CD4-positive, alpha-beta T cell treated with Interleukin-4 for 4 hours (primary cell): Measurements from ENCODE around the gene RC3H2.
"Not testable (repeated sequence)": the region's sequence is repeated elsewhere in the genome, so short reads cannot be mapped to it uniquely, and the experiment has no call there.

ENCODE experiments used
- DNase-seq: peaks from one replicate; pipeline ENCODE4 v3.0.0-alpha.2; 2020

RC3H2 gene

DNA sequence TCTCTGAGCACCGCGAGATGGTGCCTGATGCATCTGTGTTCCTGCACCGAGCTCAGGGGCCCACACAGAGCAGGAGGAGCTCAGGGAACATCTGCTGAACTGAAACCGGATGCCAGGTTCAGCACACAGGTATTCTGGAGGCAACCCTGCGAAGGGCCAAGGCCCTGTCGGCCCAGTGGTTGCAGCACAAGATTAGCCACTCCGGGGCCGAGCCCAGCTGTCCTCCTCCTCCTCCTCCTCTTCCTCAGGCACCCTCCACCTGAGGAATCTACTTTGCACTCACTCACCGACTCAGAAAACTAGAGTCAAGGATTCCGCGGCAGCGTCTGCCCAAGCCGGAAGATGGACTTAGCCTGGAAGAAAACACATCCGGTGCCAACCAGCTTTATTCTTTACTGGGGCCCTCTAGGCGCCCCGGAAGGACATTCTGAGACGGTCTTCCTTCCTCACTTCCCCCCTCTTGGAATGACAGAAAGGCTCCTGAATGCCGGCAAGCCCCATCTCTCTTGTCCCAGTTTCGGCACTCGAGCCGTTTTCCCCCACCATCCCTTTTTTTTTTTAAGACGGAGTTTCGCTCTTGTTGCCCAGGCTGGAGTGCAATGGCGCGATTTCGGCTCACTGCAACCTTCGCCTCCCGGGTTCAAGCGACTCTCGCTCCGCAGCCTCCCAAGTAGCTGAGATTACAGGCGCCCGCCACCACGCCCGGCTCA is 8.0 kb upstream of the RC3H2 start, which contains the start of gene ZBTB6:
Gene ZBTB6, minus strand, starts transcription at position 360 of the 710 bp plus-strand sequence. CDS start 1,251 bp downstream, outside the sequence.
- peak; percentile 76 for DNase-seq

DNA sequence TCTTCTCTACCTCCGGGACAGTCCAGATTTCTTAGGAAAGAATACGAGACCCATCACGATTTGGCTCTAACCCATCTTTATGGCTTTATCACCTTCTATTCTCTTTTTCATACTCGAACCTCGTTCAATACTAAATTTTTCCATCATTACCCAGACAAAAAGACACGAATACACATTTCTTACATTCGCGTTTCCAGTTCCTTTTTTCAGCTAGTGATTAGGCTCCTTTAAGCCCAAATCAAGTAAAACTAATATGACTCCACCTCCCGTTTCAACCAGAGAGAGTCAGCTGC is 7.5 kb upstream of the RC3H2 start:
- no peak for DNase-seq

DNA sequence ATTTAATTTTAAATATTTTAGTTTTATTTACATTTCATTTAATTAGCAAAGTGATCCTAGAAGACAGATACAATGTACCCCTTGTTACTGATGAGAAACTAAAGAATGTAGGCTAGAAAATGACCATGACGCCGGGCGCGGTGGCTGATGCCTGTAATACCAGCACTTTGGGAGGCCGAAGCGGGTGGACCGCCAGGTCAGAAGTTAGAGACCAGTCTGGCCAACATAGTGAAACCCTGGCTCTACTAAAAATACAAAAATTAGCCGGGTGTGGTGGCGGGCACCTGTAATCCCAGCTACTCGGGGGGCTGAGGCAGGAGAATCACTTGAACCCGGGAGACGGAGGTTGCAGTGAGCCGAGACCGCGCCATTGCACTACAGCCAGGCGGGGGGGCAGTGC is 963 bp upstream of the RC3H2 start:
- DNase-seq, result not testable (repeated sequence)

DNA sequence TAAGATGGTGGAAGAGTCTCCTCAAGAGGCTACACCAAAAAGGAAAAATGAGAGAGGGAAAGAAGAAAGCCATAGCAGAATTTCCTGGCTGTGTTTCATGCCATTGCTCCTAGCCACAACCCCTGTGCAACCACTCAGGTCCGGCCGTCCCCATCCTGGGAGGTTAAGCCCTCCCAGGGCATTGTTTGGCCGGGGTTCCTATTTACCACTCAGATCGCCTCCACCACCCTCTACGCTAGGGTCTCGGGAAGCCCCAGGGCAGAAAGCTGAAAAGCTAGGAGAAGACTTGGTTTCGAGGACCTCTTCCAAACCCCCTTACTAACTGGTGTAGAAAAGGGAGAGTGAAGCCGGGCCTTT is 715 bp downstream of the RC3H2 start:
- DNase-seq, result peak; percentile 9

DNA sequence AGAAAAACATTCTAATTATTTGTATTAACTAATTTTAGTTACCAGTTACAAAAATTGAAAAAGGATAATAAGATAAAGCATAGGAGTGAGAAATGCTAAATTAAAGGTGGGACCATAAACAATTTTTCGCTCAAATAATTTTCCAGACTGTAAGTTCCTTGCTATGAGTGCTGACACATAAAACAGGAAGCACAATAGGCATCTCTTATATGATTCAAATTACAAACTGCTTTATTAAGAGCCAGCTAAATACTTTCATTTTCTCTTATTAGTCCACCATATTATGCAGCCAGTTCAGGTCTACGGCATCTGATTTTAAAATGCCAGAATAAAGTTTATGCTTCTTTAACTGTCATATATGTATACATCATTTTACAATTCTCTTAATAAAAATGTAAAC is 4.4 kb downstream of the RC3H2 start:
- peak; percentile 39 for DNase-seq

DNA sequence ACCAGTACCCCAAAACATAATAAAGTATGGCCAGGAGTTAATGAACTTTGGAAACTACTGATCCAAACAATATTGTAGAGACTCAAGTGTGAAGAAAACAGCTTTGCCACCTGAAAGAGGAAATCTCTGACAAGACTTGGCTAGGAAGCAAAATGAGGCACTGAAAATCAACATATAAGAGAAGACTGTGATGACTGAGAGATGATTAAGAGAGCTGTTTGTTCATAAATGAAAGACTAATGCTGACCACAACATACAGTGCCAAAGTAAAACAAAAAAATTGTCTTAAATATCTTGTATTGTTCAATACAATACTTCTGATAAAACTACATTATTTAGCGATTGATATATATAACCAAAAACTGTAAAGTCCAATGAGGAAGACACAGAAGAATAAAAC is 7.2 kb downstream of the RC3H2 start:
- no peak for DNase-seq

DNA sequence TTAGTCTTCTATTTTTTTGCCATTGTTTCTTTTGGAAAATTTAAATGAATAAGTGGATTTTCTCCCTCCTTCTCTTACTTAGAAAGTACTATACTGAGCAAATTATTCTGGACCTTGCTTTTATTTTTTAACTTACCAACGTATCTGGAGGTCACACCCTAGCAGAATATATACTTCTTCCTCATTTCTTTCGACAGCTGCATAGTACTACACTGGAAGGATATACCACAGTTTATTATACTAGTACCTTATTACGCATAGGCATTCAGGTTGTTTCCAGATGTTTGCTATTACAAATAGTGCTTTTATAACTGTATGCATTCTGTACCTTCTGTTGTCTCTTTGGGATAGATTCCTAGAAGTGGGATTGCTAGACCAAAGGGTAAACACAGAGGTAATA is 16.7 kb downstream of the RC3H2 start:
- DNase-seq, result no peak

DNA sequence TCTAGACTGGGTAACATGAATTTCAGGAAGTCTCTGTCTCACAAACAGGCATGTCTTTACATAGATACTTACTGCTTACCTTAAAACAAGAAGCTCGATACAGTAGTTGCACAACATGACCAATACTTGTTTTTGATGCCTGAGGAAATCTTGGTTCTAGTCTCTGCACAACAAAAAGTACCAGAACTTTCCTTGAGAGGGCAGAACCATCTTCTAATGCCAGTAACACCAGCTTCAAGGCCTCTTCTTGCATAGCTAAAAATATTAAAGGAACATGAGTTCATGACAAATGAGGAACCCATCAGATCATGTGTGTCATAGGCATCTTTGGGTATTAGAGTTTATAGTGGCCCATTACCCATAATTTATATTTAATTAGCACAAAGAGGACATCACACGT is 22.0 kb downstream of the RC3H2 start:
- DNase-seq, result no peak

DNA sequence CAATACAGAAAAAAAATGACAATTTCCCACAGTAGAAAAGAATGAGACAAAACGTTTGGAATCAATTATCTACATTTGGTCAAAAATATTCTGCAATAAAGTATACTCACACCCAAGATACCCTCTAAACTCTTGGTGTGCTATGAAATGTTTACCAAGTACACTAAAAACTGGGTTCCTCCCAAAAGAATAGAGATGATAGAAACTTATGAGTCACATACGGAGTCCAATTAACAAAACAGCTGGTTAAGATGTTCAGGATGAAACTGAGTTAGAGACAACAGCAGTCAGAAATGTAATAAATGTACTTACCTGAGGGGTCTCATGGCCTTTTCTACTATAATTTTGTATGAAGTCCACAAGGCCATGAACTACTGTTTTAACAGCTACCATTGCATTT is 25.7 kb downstream of the RC3H2 start:
- no peak for DNase-seq

DNA sequence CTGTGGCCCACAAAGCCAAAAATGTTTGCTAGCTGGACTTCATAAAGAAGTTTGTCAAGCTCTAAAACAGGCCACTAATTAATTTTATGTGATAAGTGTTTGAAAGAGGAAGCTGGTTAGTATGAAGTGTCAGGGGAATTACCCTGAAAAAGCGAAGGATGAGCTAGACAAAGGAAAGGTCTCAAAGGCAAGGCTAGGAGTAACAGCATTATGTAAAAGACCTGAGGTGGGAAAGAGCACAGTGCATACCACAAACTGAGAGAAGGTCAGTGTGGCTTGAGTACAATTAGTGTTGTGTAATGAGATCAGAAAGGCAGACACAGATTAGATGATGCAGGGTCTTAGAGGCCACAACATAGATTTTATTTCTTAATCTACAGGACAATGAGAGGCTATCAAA is 29.6 kb downstream of the RC3H2 start:
- no peak for DNase-seq

DNA sequence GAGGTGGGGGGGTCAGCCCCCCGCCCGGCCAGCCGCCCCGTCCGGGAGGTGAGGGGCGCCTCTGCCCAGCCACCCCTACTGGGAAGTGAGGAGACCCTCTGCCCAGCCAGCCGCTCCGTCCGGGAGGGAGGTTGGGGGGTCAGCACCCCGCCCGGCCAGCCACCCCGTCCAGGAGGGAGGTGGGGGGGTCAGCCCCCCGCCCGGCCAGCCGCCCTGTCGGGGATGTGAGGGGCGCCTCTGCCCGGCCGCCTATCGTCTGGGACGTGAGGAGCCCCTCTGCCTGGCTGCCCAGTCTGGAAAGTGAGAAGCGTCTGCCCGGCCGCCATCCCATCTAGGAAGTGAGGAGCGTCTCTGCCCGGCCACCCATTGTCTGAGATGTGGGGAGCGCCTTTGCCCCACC is 37.9 kb downstream of the RC3H2 start:
- not testable (repeated sequence) for DNase-seq

DNA sequence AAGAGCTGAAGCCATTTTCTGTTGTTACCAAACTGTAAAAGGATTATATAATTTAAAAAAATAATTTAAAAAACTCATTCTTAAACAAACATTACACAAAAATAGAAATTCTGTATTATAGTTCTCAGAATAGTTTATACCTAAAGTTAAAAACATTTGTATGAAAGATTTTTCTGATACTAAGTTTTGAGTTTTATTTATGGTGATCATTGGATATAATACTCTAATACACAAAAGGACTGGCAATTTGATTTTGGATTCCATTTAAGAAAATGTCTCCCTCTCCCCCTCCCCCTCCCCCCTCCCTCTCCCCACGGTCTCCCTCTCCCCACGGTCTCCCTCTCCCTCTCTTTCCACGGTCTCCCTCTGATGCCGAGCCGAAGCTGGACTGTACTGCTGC is 39.1 kb downstream of the RC3H2 start:
- no peak for DNase-seq

DNA sequence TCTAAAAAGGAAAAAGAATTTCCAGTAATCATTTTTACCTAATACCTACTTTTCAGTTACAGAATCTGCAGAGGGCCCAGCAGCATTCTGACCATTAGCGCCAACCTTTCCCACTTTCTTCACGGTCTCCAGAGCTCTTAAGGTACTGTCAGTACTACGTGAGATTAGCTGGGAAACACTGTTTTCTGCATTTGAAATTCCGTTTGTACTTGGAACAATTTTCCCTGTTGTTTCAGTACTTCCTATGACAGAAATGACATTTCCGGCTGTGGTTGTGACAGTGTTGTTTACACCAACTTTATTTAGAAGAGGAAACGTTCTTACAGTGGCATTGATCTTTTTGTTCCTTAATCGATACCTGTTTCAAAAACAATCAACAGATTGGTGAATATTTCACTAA is 39.9 kb downstream of the RC3H2 start:
- no peak for DNase-seq

DNA sequence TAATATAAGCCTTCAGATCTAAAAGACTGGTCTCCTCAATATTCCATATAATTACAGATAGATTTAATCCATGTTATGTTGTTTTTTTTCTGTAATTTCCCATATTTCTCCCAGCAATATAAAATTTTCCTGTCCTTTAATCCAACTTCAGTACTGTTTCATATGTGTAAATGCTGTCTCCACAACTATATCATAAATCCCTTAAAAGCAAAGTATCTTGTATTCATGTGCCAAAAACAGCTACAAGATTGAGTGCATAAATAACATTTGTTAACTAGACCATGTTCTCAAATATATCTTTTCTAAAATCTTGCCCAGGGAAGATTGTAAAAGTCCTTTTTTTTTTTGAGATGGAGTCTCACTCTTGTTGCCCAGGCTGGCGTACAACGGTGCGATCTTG is 41.8 kb downstream of the RC3H2 start:
- DNase-seq, result no peak

DNA sequence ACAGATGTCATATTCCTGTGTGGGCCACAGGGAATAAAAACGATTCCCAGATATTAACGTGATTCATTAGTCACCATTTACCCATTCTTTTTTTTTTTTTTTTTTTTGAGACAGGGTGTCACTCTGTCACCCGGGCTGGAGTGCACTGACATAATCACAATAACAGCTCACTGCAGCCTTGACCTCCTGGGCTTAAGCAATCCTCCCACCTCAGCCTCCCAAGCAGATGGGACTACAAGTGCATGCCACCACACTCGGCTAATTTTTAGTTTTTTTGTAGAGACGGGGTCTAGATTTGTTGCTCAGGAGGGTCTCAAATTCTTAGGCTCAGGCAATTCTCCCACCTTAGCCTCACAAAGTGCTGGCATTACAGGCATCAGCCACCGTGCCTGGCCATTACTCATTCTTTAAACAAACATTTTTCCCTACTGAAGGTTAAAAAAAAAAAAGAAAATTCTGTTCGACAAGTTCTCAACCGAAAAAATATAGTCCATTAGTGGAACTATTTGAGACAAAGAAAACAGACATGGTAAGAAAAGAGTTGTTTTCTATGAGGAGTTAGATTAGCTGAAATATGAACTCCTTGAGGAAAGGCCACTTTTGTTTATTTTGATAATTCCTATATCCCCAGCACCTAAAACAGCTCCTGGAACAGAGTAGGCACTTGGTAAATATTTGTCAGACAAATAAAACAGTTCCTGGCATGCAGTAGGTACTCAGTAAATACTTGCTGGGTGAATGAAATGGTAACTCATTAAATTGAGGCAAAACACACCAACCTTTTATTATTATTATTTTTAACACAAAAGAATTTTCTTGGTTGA is 44.6 kb downstream of the RC3H2 start:
- no peak for DNase-seq

DNA sequence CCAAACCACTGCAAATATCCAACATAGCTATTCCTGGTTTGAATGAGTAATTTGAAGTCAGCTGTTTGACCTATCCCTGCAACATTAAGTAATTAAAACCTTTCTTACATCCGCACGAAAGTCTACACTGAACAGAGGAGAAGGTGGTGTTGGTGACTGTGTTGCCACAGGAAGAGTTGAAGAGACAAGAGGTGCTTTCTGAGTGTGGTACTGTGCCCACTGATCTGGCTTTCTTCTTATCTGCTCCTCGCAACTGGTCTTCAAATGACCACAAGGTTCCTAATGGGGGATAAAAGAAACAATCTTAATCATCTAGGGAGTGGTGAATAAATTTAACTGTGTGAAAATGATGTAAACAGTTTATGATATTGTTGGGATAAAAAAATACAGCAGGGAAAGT is 47.3 kb downstream of the RC3H2 start:
- no peak for DNase-seq

DNA sequence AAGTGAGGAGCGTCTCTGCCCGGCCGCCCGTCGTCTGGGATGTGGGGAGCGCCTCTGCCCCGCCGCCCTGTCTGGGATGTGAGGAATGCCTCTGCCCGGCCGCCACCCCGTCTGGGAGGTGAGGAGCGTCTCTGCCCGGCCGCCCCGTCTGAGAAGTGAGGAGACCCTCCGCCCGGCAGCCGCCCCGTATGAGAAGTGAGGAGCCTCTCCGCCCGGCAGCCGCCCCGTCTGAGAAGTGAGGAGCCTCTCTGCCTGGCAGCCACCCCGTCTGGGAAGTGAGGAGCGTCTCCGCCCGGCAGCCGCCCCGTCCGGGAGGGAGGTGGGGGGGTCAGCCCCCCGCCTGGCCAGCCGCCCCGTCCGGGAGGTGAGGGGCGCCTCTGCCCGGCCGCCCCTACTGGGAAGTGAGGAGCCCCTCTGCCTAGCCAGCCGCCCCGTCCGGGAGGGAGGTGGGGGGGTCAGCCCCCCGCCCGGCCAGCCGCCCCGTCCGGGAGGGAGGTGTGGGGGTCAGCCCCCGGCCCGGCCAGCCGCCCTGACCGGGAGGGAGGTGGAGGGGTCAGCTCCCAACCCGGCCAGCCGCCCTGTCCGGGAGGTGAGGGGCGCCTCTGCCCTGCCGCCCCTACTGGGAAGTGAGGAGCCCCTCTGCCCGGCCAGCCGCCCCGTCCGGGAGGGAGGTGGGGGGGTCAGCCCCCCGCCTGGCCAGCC is 52.9 kb downstream of the RC3H2 start:
- not testable (repeated sequence) for DNase-seq

DNA sequence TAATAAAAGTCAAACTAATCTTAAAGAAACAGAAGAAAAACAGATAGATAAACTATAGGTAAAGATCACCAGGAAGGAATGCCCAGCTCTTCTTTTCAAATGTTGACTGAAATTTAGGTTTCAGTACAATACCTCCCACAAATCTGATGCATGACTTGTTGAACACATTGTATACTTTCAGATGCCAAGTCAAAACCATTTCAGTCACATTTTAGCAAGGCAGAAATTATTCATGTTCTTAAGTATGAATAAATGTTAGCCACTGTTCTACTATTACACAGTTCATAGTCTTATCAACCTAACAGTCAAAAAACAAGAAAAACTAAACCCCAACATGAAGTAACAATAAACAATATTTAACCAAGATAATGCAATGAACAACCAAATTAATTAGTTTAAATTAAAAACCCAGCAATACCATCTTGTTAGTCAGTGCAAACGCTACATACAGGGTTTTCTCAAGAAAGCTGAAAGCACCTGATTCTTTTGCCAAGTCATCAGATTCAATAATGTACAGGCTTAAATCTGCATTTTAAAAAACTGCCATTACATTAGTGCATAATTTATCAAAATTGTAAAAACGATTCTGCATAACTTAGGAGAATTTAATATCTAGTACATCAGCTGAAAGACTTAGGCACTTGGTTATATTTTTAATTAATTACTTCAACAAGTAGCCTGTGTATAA is 56.8 kb downstream of the RC3H2 start:
- DNase-seq, result no peak

DNA sequence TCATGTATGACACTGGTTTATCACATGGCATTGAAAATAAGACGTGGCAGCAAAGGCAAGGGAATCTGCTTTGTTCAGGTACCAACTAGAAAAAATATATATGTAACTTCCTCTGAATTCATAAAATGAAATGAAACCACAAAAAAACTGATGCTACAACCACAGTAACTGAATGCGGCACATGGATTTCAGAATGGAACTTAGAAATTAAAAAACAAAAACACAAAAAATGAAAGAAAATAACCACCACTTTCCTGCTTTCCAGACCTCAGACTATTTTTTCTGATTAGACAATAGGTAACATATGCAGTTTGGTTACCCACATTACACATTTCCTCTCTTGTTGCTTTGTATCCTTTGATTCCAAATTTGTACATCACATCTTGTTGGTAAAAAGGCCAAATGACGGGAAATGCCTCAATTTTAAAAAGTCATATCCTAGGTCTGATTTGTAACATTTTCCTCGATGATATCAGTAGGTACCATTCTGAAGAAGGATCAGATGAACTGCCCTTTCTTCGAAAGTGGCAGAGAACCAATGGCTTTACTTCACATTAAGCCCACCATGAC is 58.7 kb downstream of the RC3H2 start:
- no peak for DNase-seq

DNA sequence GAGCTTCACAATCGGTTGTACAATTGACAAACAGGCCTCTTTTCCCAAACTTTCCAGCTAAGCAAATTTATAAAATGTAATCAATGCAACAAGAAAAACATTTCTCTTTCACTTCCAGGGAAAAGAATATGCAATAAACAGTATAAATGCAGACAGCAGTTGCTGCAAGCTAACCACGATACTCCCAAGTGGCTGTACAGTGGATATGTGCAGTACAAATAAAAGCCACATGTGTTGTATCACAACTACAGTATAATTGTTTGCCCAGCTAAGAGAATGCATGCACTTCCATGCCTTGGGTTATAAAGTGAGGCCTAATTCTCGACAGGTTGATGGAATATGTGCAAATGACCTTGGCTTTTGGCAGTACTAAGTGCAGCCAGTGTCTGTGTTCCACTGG is 60.0 kb downstream of the RC3H2 start:
- DNase-seq, result no peak

DNA sequence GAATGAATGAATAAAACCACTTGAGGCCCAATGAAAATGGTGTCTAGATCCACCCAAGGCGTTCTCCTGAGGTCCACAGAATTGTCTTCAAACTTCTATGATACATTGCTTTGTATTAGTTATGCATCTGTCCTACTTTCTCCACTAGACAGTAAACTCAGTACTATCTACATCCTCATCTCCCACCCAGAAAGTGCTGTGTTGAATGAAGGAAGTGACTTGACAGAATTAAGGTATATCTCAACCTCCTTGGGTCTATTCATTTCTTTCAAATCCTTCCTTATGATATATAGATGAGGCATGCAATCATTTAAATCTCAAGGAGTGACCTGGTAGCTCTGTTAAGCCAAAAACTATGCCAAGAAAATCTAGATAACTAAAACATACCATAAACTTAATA is 61.0 kb downstream of the RC3H2 start:
- no peak for DNase-seq

DNA sequence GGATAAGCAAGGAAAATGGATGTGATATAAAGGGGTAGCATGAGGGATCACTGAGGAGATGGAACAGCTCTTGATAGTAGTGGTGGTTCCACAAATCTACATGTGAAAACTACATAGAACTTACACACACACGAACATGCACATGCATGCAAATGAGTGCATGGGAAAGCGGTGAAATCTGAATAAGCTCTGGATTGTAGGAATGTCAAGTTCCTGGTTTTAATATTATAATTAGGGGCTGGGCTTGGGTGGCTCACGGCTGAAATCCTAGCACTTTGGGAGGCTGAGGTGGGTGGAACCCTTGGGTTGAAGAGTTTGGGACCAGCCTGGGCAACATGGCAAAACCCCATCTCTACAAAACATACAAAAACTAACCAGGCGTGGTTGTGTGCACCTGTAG is 63.7 kb downstream of the RC3H2 start:
- no peak for DNase-seq

DNA sequence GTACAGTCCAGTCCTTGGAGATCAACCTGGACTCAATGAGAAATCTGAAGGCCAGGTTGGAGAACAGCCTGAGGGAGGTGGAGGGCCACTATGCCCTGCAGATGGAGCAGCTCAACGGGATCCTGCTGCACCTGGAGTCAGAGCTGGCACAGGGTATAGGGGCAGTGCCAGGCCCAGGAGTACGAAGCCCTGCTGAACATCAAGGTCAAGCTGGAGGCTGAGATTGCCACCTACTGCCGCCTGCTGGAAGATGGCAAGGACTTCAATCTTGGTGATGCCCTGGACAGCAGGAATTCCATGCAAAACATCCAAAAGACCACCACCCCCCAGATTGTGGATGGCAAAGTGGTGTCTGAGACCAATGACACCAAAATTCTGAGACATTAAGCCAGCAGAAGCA is 66.7 kb downstream of the RC3H2 start:
- not testable (repeated sequence) for DNase-seq
